Hepatocyte (in vitro differentiated cells): ENCODE measurements around the gene FOXP4.

Source experiments
- EZH2 ChIP-seq: fragments of 200-600 bp; sonication (generic); IDR thresholded peaks from 2 replicates; pipeline ENCODE4 v1.6.1; 2016; ENCODE audit warnings: antibody characterized with exemption, mild to moderate bottlenecking, borderline replicate concordance
- EZH2phosphoT487 ChIP-seq: fragments of 200-600 bp; sonication (generic); IDR thresholded peaks from one replicate; pipeline ENCODE4 v1.6.1; 2018; ENCODE audit warnings: antibody characterized with exemption, mild to moderate bottlenecking, low read depth, moderate library complexity; ENCODE audit not compliant: unreplicated experiment, severe bottlenecking
- TF ChIP-seq, protein P1 (sequence below): fragments of 200-600 bp; sonication (generic); IDR thresholded peaks from 2 replicates; pipeline ENCODE4 v1.5.1; 2016; ENCODE audit warnings: antibody characterized with exemption, mild to moderate bottlenecking; ENCODE audit not compliant: poor library complexity

GRCh38 chr6:41558033-41558807 is 12.0 kb downstream of the FOXP4 start:
- TF ChIP-seq, protein P1, sequence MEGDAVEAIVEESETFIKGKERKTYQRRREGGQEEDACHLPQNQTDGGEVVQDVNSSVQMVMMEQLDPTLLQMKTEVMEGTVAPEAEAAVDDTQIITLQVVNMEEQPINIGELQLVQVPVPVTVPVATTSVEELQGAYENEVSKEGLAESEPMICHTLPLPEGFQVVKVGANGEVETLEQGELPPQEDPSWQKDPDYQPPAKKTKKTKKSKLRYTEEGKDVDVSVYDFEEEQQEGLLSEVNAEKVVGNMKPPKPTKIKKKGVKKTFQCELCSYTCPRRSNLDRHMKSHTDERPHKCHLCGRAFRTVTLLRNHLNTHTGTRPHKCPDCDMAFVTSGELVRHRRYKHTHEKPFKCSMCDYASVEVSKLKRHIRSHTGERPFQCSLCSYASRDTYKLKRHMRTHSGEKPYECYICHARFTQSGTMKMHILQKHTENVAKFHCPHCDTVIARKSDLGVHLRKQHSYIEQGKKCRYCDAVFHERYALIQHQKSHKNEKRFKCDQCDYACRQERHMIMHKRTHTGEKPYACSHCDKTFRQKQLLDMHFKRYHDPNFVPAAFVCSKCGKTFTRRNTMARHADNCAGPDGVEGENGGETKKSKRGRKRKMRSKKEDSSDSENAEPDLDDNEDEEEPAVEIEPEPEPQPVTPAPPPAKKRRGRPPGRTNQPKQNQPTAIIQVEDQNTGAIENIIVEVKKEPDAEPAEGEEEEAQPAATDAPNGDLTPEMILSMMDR, result no peak
- TF ChIP-seq EZH2 (no peak), EZH2phosphoT487 (no peak)
